DMS114 treated with DMSO at 0.1 percent for 48 hours (cell line): Measurements from ENCODE around the gene SLC39A5.
"Not testable (repeated sequence)": the region's sequence is repeated elsewhere in the genome, so short reads cannot be mapped to it uniquely, and the experiment has no call there.

Experiments
- DNase-seq: peaks from one replicate; lab custom pipeline; 2025; ENCODE audit not compliant: unreplicated experiment; lab: John Stamatoyannopoulos, UW

The SLC39A5 gene

GRCh38 chr12:56229916-56230431 is at the start of gene SLC39A5:
Gene SLC39A5 (plus strand): TSS chr12:56230051. CDS start chr12:56231275, 1,224 bp downstream.
- DNase-seq, result no peak

- DNase-seq, result no peak
Observed at GRCh38 chr12:56186957-56187356, 42.9 kb upstream of the SLC39A5 start.

- DNase-seq, result no peak
Observed at GRCh38 chr12:56188131-56188777, 41.6 kb upstream of the SLC39A5 start.

GRCh38 chr12:56188778-56189098 is 41.1 kb upstream of the SLC39A5 start:
- no peak for DNase-seq

- DNase-seq, result peak; percentile 66
Observed at GRCh38 chr12:56189099-56189917, 40.5 kb upstream of the SLC39A5 start, which contains the start of gene SMARCC2. Gene SMARCC2 (minus strand): TSS chr12:56189483. CDS start chr12:56189461, 22 bp downstream.

- peak; percentile 83 for DNase-seq
Observed at GRCh38 chr12:56189918-56190694, 39.7 kb upstream of the SLC39A5 start.

- DNase-seq, result no peak
Observed at GRCh38 chr12:56190695-56191155, 39.1 kb upstream of the SLC39A5 start.

GRCh38 chr12:56192582-56192981 is 37.3 kb upstream of the SLC39A5 start:
- DNase-seq, result no peak

- DNase-seq, result peak; percentile 86
Observed at GRCh38 chr12:56193025-56193578, 36.7 kb upstream of the SLC39A5 start.

GRCh38 chr12:56196818-56197550 is 32.9 kb upstream of the SLC39A5 start:
- not testable (repeated sequence) for DNase-seq

GRCh38 chr12:56197921-56198635 is 31.8 kb upstream of the SLC39A5 start:
- DNase-seq, result no peak

- no peak for DNase-seq
Observed at GRCh38 chr12:56198836-56199235, 31.0 kb upstream of the SLC39A5 start.

GRCh38 chr12:56202366-56202765 is 27.5 kb upstream of the SLC39A5 start:
- no peak for DNase-seq

GRCh38 chr12:56202838-56203237 is 27.0 kb upstream of the SLC39A5 start:
- DNase-seq, result no peak

GRCh38 chr12:56204275-56204674 is 25.6 kb upstream of the SLC39A5 start:
- DNase-seq, result no peak

- DNase-seq, result peak; percentile 21
Observed at GRCh38 chr12:56205445-56205844, 24.4 kb upstream of the SLC39A5 start.

GRCh38 chr12:56206452-56207166 is 23.2 kb upstream of the SLC39A5 start:
- DNase-seq, result peak; percentile 31

GRCh38 chr12:56208006-56208405 is 21.8 kb upstream of the SLC39A5 start:
- no peak for DNase-seq

GRCh38 chr12:56212361-56212760 is 17.5 kb upstream of the SLC39A5 start:
- DNase-seq, result no peak
